Activated CD4-positive, alpha-beta T cell treated with anti-CD3 and anti-CD28 coated beads, Interleukin-2, amount 10 ng/mL, durations not matched to agents 7 days and 5 days (primary cell): ENCODE measurements around the gene MAST2. TPM values are rescaled to one million over a fixed set of nuclear protein-coding genes. Genes with fewer than 3 reads are reported as not detected.

ENCODE experiments used
- CTCF ChIA-PET: fragments of 350-600 bp; sonication (Branson Sonifier 250); formaldehyde crosslinking; loops from one replicate; lab custom pipeline; 2021; ENCODE audit warnings: antibody characterized with exemption; lab: Charles Lee
- POLR2A ChIA-PET: fragments of 350-600 bp; sonication (Branson Sonifier 250); formaldehyde crosslinking; loops from one replicate; lab custom pipeline; 2021; ENCODE audit warnings: antibody characterized with exemption; lab: Charles Lee
- DNase-seq: peaks from one replicate; pipeline ENCODE4 v3.0.0-alpha.2; 2020
- H3K27ac Mint-ChIP-seq: one replicate; pipeline ENCODE4 v1.8.0; 2021; ENCODE audit warnings: mild to moderate bottlenecking, moderate library complexity, mixed read lengths
- H3K27me3 Mint-ChIP-seq: one replicate; pipeline ENCODE4 v1.8.0; 2021; ENCODE audit warnings: mixed read lengths
- H3K36me3 Mint-ChIP-seq: one replicate; pipeline ENCODE4 v1.8.0; 2021; ENCODE audit warnings: low read depth, mixed read lengths
- H3K4me1 Mint-ChIP-seq: one replicate; pipeline ENCODE4 v1.8.0; 2021; ENCODE audit warnings: mixed read lengths
- H3K4me3 Mint-ChIP-seq: one replicate; pipeline ENCODE4 v1.8.0; 2021; ENCODE audit warnings: mild to moderate bottlenecking, moderate library complexity, mixed read lengths
- H3K9me3 Mint-ChIP-seq: one replicate; pipeline ENCODE4 v1.8.0; 2021; ENCODE audit warnings: mixed read lengths
- total RNA-seq, 2 experiments: library from RNA; stranded (reverse); gene quantifications; one replicate each; pipeline ENCODE4 v1.2.3, GENCODE V29; 2021

Gene MAST2
- 10 to 100 TPM; 25.2 to 26.3 TPM for total RNA-seq

DNA sequence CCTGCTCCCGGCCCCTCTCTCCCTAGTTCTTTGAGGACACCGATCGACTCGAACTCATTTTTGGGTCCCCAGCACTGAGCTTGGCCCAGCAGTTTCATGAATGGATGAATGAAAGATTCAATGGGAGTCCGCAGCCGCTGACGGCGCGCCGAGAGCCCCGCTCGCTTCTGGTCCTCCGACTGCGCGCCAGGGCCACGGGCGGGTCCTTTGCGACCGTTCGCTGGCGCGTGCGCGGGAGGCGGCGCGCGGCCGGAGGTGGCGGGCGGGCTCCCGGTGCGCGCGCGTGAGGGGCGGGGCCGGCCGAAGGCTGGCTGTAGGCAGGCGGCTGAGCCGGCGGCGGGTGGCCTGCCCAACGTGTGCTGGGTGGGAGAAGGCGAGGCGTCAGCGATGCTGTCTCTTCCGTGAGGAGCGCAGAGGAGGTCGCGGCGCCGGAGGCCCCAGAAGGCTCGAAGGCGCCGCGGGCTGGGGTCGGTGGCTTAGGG lies at the start of gene MAST2:
MAST2 (plus strand) TSS at position 314 of the 482 bp plus-strand sequence. CDS start 284 bp downstream, outside the sequence.
- Mint-ChIP-seq H3K27ac (peak within 1 kb of the TSS; percentile 87), H3K27me3 (no peaks in the 10 kb centered on the region), H3K36me3 (peaks cover 9% of the 10 kb centered on the region), H3K4me3 (peak within 1 kb of the TSS; percentile 81), H3K9me3 (no peaks in the 10 kb centered on the region), H3K4me1 (peaks cover 34% of the 10 kb centered on the region)
- POLR2A ChIA-PET, result no interaction called here
- CTCF ChIA-PET, result interaction anchor here (1.0 kb wide), 1 partner anchor 16 kb away, joined by 6 read pairs; no protein-coding TSS in a partner anchor
- peak; percentile 83 for DNase-seq

DNA sequence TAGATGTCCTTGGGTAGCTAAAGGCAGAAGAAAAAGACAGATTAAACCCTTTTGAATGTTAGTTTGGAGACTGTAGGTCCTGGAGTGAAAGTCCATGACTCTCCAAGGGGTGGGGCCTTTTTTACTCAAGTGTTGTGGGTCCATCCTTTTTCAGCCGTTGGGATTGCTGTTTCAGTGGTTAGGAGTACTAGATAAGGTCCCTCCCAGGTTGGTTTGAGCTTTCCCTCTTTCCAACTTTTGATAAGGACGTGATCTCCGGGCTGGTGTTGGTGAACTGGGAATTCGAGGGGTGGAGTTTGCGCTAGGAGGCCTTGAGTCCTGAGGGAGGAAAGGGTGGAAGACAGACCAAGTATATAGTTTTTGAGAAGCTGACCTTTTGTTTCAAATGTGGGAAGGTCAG lies 47.7 kb upstream of the MAST2 start:
- Mint-ChIP-seq H3K36me3 (peaks cover 8% of the 10 kb centered on the region), H3K4me3 (no peak overlapping the region), H3K27ac (no peak overlapping the region), H3K27me3 (no peaks in the 10 kb centered on the region), H3K9me3 (peaks cover 24% of the 10 kb centered on the region), H3K4me1 (peaks cover 13% of the 10 kb centered on the region)
- POLR2A ChIA-PET, result no interaction called here
- CTCF ChIA-PET, result no interaction called here
- DNase-seq, result no peak

DNA sequence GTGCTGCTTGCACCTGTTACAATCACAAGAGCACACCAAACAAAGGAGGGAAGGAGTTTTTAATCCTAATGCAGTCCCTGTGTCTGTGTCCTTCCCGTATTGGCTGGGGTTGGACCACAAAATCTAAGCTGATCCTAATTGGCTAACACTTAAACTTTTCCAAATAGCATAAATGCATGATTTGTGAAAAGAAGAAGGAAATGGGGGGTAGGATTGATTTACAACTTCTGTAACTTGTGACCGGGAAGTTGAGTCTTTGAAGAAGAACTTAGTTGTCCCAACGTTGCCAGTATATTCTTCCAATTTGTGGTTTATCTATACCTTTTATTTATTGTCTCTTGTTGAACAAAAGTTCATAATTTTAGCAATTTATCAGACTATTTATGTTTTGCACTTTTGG lies 41.1 kb upstream of the MAST2 start:
- POLR2A ChIA-PET, result no interaction called here
- CTCF ChIA-PET, result interaction anchor here (0.9 kb wide), 1 partner anchor 12 kb away, joined by 4 read pairs; no protein-coding TSS in a partner anchor
- H3K36me3 Mint-ChIP-seq, result no peaks in the 10 kb centered on the region
- no peak overlapping the region for H3K4me3 Mint-ChIP-seq
- H3K27me3 Mint-ChIP-seq, result peaks cover 4% of the 10 kb centered on the region
- no peaks in the 10 kb centered on the region for H3K4me1 Mint-ChIP-seq
- DNase-seq, result no peak
- H3K27ac Mint-ChIP-seq, result no peak overlapping the region
- no peaks in the 10 kb centered on the region for H3K9me3 Mint-ChIP-seq

DNA sequence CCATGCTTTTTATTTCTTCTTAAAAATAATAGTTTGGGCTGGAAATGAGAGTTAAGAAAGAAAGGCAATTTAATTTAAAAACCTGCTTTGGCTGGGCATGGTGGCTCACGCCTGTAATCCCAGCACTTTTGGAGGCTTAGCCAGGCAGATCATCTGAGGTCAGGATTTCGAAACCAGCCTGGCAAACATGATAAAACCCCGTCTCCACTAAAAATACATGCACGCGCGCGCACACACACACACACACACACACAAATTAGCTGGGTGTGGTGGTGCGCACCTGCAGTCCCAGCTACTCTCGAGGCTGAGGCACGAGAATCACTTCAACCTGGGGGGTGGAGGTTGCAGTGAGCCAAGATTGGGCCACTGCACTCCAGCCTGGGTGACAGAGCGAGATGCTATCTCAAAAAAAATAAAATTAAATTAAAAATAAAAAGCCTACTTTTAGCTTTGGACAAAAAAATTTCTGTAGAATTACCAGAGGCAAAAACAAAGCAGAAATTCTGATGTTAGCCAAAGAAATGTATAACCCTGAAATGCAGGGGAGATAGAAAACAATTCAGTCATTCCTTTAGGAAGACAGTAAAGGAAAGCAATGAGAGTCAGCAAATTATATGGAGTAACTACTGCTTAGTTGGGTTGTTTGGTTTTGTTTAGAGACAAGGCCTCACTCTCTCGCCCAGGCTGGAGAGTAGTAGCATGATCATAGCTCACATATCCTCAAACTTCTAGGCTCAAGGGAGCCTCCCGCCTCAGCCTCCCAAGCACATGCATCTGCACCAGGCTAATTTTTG lies 37.2 kb upstream of the MAST2 start:
- POLR2A ChIA-PET, result no interaction called here
- H3K4me1 Mint-ChIP-seq, result no peaks in the 10 kb centered on the region
- H3K36me3 Mint-ChIP-seq, result no peaks in the 10 kb centered on the region
- no peaks in the 10 kb centered on the region for H3K9me3 Mint-ChIP-seq
- H3K27ac Mint-ChIP-seq, result no peak overlapping the region
- peaks cover 4% of the 10 kb centered on the region for H3K27me3 Mint-ChIP-seq
- no peak overlapping the region for H3K4me3 Mint-ChIP-seq
- no peak for DNase-seq
- CTCF ChIA-PET, result interaction anchor here (0.6 kb wide), 2 partner anchors 258 to 493 kb away, joined by 3 read pairs; no protein-coding TSS in a partner anchor

DNA sequence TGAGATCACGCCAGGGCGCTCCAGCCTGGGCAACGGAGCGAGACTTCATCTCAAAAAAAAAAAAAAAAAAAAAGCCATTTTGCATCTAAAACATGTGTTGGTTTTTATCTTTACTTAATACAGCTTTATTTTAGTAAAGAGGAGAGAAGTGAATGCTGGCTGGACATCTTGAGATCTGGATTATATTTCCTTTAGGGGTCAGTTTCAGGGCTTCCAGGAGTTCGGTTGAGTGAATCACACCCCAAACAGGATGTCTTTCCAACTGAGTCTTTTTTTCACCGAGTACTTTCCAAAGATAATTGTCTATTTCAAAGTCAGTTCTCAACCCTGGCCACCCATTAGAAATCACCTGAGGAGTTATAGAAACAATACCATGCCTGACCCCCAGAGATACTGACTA lies 36.4 kb upstream of the MAST2 start:
- Mint-ChIP-seq H3K27me3 (peaks cover 4% of the 10 kb centered on the region), H3K4me3 (no peak overlapping the region), H3K4me1 (no peaks in the 10 kb centered on the region), H3K36me3 (no peaks in the 10 kb centered on the region), H3K27ac (no peak overlapping the region), H3K9me3 (no peaks in the 10 kb centered on the region)
- DNase-seq, result no peak
- ChIA-PET CTCF (interaction anchor here (0.6 kb wide), 1 partner anchor 257 kb away, joined by 3 read pairs; no protein-coding TSS in a partner anchor), POLR2A (no interaction called here)

DNA sequence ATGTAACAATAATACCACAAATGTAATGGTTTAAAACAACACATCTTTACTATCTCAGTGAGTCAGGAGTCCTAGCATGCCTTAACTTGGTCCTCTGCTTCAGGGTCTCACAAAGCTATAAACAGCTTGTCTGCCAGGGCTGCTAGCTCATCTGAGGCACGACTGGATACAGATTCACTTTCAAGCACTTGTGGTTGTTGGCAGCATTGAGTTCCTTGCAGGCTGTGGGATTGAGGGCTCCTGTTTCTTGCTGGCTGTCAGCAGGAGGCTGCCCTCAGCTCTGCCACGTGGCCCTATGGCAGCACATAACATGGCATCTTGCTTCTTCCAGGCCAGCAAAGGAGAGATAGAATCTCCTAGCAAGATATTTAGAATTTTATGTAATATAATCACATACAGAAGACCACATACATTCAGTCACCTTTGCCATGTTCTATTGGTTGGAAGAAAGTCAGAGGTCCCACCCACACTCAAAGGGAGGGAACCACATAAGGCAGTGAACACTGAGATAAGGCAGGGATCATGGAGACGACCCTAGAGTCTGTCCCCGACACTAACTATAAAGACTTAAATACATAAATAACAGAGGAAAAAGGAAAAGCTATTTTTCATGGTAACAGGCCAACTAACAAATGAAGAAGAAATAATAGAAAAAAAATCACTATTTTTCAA lies 34.0 kb upstream of the MAST2 start:
- DNase-seq, result no peak
- POLR2A ChIA-PET, result no interaction called here
- H3K4me1 Mint-ChIP-seq, result peaks cover 1% of the 10 kb centered on the region
- no peak overlapping the region for H3K27ac Mint-ChIP-seq
- no peaks in the 10 kb centered on the region for H3K36me3 Mint-ChIP-seq
- no peaks in the 10 kb centered on the region for H3K27me3 Mint-ChIP-seq
- CTCF ChIA-PET, result interaction anchor here (1.2 to 1.8 kb wide), 2 partner anchors 10 to 17 kb away, joined by 4 to 5 read pairs; no protein-coding TSS in a partner anchor
- H3K9me3 Mint-ChIP-seq, result no peaks in the 10 kb centered on the region
- no peak overlapping the region for H3K4me3 Mint-ChIP-seq

DNA sequence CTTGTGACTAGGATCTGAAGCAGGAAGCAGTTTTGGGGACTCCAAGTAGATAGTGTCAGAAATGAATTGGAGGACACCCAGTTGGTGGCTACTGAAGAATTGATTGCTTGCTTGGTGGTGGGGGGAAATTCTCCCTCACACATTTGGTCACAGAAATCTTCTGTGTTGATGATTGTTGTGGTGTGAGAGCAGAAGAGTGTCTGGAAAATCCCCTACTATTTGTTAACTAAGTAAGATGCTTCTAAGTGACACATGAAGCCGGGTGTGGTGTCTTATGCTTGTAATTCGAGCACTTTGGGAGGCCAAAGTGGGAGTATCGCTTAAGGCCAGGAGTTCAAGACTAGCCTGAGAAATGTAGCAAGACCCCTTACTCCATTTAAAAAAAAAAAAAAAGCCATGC lies 30.4 kb upstream of the MAST2 start:
- no peak overlapping the region for H3K27ac Mint-ChIP-seq
- H3K27me3 Mint-ChIP-seq, result no peaks in the 10 kb centered on the region
- H3K36me3 Mint-ChIP-seq, result no peaks in the 10 kb centered on the region
- no peak overlapping the region for H3K4me3 Mint-ChIP-seq
- POLR2A ChIA-PET, result no interaction called here
- no peak for DNase-seq
- H3K9me3 Mint-ChIP-seq, result no peaks in the 10 kb centered on the region
- CTCF ChIA-PET, result interaction anchor here (1.4 kb wide), 1 partner anchor 9 kb away, joined by 3 read pairs; no protein-coding TSS in a partner anchor
- H3K4me1 Mint-ChIP-seq, result peaks cover 1% of the 10 kb centered on the region

DNA sequence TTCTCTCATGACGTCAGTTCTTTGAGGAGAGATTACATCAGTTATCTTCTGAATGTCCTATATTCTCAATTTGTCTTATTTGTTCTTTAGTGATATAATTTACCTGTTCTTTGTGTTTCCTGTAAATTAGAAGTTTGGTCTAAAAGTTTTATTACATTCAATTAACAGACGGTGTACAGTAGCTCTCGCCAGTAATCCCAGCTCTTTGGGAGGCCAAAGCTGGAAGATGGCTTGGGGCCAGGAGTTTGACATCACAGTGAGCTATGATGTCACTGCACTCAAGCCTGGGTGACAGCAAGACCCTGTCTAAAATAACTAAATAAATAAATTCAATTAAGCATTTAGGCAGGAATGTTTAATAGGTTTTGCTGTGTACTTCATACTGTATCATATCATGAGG lies 27.6 kb upstream of the MAST2 start:
- ChIA-PET CTCF (no interaction called here), POLR2A (no interaction called here)
- Mint-ChIP-seq H3K36me3 (no peaks in the 10 kb centered on the region), H3K27me3 (peaks cover 5% of the 10 kb centered on the region), H3K4me3 (no peak overlapping the region), H3K9me3 (no peaks in the 10 kb centered on the region), H3K27ac (no peak overlapping the region), H3K4me1 (peaks cover 1% of the 10 kb centered on the region)
- no peak for DNase-seq

DNA sequence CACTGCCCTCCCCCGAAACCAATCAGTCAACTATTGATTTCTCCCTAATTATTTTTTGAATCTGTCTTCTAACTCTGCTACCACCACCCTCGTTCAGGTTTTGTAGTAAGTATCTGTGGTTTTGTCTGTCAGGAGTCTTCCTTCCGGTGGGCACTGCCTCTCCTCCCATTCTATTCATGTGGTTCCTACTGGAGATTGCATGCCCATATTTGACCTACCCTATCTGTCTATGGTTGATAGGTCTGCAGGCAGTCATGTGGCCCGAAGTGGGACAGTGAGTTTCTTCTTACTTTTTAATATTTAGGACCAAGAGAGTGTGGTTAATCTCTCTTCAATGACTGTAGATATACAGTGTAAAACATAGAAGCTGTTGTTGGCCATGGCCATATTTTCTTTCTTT lies 17.8 kb upstream of the MAST2 start:
- Mint-ChIP-seq H3K4me3 (peak overlapping the region; percentile 45), H3K4me1 (peaks cover 21% of the 10 kb centered on the region), H3K36me3 (peaks cover 2% of the 10 kb centered on the region), H3K27ac (peak overlapping the region; percentile 31), H3K9me3 (peaks cover 2% of the 10 kb centered on the region), H3K27me3 (peaks cover 28% of the 10 kb centered on the region)
- peak; percentile 76 for DNase-seq
- ChIA-PET POLR2A (no interaction called here), CTCF (no interaction called here)

DNA sequence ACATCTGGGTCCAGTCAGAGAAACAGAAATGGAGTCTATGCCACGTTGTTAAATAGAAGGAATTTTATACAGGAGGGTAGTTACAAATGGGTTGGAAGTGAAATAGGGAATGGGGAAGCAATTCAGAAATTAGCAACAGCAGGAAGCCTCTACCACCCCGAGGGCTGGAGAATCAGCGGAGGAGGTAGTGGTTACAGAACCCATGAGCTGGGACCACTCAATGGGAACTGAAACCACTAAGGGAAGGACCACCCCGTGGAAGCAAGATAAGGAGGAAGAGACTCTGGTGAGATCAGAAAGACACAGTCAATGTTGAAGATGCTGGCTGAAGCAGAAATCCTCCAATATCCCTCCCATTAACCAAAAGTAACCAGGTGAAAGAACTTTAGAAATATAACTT lies 15.5 kb upstream of the MAST2 start:
- POLR2A ChIA-PET, result no interaction called here
- no peak for DNase-seq
- no peak overlapping the region for H3K27ac Mint-ChIP-seq
- peaks cover 28% of the 10 kb centered on the region for H3K27me3 Mint-ChIP-seq
- peaks cover 21% of the 10 kb centered on the region for H3K4me1 Mint-ChIP-seq
- CTCF ChIA-PET, result interaction anchor here (1.2 kb wide), 1 partner anchor 15 kb away, joined by 6 read pairs; no protein-coding TSS in a partner anchor
- no peak overlapping the region for H3K4me3 Mint-ChIP-seq
- peaks cover 2% of the 10 kb centered on the region for H3K36me3 Mint-ChIP-seq
- H3K9me3 Mint-ChIP-seq, result peaks cover 2% of the 10 kb centered on the region

DNA sequence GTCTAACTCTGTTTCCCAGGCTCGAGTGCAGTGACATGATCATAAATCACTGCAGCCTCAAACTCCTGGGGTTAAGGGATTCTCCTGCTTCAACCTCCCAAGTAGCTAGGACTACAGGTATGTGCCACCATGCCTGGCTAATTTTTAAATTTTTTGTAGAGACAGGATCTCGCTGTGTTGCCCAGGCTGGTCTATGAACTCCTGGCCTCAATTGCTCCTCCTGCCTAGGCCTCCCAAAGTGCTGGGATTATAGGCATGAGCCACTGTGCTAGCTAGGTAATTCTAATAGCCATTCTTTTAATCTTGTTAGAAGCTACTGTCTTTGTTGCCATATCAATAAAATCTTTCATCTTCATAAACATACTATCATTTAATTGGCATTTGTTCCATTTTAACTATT lies 13.8 kb upstream of the MAST2 start:
- DNase-seq, result no peak
- Mint-ChIP-seq H3K4me1 (peaks cover 20% of the 10 kb centered on the region), H3K36me3 (peaks cover 2% of the 10 kb centered on the region), H3K4me3 (no peak overlapping the region), H3K27ac (no peak overlapping the region), H3K9me3 (peaks cover 2% of the 10 kb centered on the region), H3K27me3 (peaks cover 32% of the 10 kb centered on the region)
- ChIA-PET POLR2A (no interaction called here), CTCF (interaction anchor here (0.6 kb wide), 1 partner anchor 44 kb away, joined by 3 read pairs; no protein-coding TSS in a partner anchor)

DNA sequence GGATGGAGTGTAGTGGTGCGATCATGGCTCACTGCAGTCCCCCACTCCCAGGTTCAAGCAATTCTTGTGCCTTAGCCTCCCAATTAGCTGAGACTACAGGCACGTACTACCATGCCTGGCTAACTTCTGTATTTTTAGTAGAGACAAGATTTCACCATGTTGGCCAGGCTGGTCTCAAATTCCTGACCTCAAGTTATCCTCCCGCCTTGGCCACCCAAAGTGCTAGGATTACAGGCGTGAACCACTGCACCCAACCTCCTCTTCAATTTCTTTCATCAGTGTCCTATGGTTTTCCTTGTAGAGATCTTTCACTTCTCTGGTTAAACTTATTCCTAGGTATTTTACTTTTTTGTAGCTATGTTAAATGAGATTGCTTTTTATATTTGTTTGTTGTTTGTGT lies 10.7 kb upstream of the MAST2 start:
- Mint-ChIP-seq H3K27me3 (peaks cover 31% of the 10 kb centered on the region), H3K4me3 (no peak overlapping the region), H3K4me1 (no peaks in the 10 kb centered on the region), H3K27ac (no peak overlapping the region), H3K9me3 (no peaks in the 10 kb centered on the region), H3K36me3 (no peaks in the 10 kb centered on the region)
- no peak for DNase-seq
- ChIA-PET CTCF (no interaction called here), POLR2A (no interaction called here)
